Mononuclear cell (primary cell): Measurements from ENCODE around the gene SLC47A2. TPM values are rescaled to one million over a fixed set of nuclear protein-coding genes. Genes with fewer than 3 reads are reported as not detected.

Experiments used
- H3K27me3 ChIP-seq: 2 replicates; pipeline ENCODE4 v1.6.0; 2011; ENCODE audit warnings: low read length, control low read depth; ENCODE audit not compliant: insufficient read depth
- H3K4me1 ChIP-seq: 2 replicates; pipeline ENCODE4 v1.5.1; 2011; ENCODE audit warnings: mild to moderate bottlenecking, low read length, control low read depth; ENCODE audit not compliant: insufficient read depth
- H3K4me3 ChIP-seq: 2 replicates; pipeline ENCODE4 v1.5.1; 2011; ENCODE audit warnings: mild to moderate bottlenecking, low read length, moderate library complexity
- H3K9me3 ChIP-seq: 2 replicates; pipeline ENCODE4 v1.5.1; 2011; ENCODE audit warnings: low read depth, mild to moderate bottlenecking, control low read depth, low read length
- total RNA-seq: library from RNA; depleted of rRNA; stranded (reverse); fragments of >200 nt; gene quantifications from one replicate; pipeline ENCODE4 v1.2.3, GENCODE V29; 2012

SLC47A2 gene
- total RNA-seq, 1 donor = not detected

DNA sequence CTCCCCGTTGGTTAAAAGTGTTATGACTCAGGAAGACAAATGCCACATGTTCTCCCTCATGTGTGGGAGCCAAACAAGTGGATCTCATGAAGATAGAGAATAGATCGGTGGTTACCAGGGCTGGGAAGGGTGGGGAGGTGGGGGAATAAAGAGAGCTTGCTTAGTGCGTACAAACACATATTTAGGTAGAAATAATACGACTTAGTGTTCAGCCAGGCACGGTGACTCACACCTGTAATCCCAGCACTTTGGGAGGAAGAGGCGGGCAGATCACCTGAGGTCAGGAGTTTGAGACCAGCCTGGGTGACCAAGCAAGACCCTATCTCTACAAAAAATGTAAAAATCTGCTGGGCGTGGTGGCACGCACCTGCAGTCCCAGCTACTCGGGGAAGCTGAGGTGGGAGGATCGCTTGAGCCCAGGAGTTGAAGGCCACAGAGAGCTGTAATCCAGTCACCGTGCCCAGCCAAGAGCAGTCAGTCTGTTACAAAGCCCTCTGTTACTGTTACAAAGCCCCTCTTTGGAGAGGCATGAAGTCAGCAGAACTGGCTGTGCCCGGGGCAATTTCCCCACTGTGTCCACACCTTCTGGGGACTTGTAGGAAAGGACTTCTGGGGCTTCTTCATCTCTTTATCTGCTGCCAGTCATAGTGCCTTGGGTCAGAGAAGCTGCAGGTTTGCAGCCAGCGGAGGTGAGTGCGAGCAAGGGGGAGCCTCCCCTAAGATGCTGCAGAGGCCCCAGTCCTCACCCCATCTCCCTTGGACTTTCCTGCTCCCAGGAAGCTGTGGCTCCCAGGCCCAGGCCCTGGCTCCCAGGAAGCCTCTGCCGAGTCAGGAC lies 36.0 kb upstream of the SLC47A2 start:
- Histone ChIP-seq H3K27me3 (no peaks in the 10 kb centered on the region), H3K4me1 (peaks cover 14% of the 10 kb centered on the region), H3K4me3 (no peak overlapping the region), H3K9me3 (no peaks in the 10 kb centered on the region)

DNA sequence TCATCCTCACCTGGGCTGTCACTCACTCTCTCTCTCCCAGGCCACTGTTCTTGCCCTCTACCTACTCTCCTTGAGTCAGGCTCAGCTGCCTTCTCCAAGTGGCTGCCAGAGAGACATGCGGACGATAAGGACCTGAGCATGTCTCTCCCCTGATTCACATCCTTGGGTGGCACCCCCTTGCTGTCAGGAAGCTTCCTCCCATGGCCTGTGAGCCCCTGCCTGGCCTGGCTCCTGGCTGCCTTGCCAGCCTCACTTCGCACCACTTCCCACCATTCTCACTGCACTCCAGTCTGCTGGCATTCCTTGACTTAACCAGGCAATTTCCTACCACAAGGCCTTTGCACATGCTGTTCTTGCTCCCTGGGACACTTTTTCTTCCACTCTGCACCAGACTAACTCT lies 34.5 kb upstream of the SLC47A2 start:
- Histone ChIP-seq H3K4me3 (no peak overlapping the region), H3K27me3 (no peaks in the 10 kb centered on the region), H3K4me1 (peaks cover 14% of the 10 kb centered on the region), H3K9me3 (no peaks in the 10 kb centered on the region)

DNA sequence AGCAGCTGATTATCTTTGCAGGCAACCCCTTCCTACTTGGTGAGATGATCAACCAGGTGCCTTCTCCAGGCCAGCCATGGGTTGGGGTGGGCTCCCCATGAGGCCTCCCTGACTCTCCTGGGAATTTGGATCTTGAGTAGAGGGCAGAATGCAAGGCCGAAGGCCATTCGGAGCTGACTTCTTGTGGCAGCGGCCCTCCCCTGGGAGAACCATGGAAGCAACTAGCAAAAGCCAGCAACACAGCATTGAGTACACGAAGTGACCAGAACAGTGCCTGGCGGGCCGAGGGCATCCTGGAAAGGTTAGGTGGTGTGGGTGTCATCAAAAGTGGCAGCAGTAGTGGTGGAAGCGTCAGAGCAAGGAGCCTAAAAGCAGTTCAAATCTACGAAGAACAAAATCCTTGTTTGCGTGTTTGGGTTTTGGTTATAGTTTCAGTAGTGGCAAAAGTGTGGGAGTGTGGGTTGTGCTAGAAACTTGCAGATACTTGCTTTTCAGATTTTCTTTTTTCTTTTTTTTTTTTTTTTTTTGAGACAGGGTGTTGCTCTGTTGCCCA lies 33.7 kb upstream of the SLC47A2 start:
- no peak overlapping the region for H3K4me3 ChIP-seq
- H3K27me3 ChIP-seq = no peaks in the 10 kb centered on the region
- no peaks in the 10 kb centered on the region for H3K9me3 ChIP-seq
- peaks cover 19% of the 10 kb centered on the region for H3K4me1 ChIP-seq

DNA sequence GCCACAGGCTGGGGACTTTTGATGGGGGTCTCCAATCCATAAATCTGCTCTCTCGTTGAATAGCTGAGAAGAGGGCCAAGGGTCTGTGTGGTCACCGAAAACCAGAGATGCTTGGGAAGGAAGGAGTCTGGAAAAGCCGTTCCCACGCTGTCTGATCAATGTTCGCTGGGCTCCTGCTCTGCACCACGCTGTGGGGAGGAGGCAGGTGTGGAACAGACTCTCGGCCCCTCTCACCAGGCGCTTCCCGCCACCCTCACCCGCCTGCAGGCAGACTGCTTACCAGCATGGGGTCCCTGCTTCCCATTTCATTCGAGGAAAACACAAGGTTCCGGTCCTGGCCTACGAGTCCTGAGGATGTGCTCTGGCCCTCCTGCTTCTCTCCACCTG lies 32.4 kb upstream of the SLC47A2 start:
- Histone ChIP-seq H3K4me1 (peaks cover 22% of the 10 kb centered on the region), H3K27me3 (no peaks in the 10 kb centered on the region), H3K4me3 (no peak overlapping the region), H3K9me3 (no peaks in the 10 kb centered on the region)

DNA sequence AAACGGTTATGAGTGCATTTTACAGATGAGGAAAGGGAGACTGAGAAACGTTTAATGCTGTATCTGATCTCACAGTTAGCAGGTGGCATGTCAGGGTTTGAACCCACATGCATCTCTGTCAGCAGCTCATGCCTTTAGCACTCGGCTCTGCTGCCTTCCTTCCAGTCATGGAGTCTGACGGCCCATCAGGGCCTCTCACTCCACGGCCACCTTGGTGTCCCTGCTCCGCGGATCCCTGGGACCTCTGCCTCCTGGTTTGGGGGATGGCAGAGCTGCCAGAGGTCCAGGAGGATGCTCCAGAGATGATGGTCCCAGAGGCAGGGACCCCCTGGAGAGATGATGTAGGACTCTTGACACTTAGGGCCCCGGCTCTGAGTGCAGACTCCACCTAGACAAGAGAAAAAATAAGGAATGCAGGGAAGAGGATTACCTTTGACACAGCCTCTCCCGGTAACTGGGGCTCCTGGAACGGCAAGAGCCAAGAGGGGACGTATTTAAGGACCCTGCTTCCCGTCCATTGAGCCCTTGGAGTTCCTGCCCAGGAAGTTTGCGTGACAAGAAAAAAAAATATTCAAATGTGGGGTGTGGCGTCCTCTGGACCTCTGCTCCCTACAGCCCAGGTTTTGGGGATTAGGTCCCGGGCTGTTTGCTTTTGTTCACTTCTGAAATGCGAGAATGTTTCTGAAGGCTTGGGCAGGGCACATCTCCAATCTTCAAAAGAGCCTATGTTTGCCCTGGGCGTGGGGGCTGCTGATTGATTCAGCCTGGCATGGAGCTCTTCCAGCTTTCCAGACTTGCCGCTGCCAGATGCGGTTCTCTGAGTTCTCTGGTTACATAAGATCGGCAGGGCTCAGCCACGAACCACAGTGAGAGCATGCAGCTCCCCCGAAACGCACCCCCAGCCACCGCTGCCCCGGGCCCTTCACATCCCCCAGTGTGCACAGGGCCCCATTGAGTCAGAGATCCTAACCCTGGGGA lies 31.7 kb upstream of the SLC47A2 start, which contains the start of gene ALDH3A1:
Gene ALDH3A1, minus strand, starts transcription at position 470 of the 978 bp plus-strand sequence. CDS start 3,169 bp downstream, outside the sequence.
- peaks cover 16% of the 10 kb centered on the region for H3K4me1 ChIP-seq
- no peak within 1 kb of the TSS for H3K4me3 ChIP-seq
- no peaks in the 10 kb centered on the region for H3K9me3 ChIP-seq
- H3K27me3 ChIP-seq = no peaks in the 10 kb centered on the region

DNA sequence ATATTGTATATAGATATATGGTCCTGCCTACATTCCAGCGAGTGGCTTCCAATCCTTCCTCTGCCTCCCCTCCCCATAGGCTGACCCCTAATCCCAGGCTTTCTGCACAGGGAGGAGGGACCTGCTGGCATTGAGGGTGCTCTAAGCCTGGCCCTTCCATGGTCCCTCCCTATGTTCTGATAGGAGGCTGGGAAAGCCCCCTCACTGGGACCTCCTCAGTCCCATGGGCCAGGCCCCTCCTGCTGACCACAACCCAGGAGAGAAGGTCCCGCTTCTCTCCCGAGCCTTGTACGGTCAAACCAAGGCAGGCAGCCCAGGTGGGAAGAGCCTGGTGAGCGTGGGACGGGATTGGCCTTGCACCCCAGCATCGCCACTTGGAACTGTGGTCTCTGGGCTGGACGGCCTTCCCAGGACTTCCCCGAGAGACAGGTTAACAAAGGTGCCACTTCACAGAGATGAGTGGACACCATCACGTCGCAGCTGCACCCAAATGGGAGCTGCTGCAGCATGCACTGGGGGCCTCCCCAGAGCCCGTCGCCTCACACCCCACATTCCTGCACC lies 30.9 kb upstream of the SLC47A2 start:
- Histone ChIP-seq H3K4me3 (no peak overlapping the region), H3K4me1 (peaks cover 7% of the 10 kb centered on the region), H3K9me3 (no peaks in the 10 kb centered on the region), H3K27me3 (no peaks in the 10 kb centered on the region)

DNA sequence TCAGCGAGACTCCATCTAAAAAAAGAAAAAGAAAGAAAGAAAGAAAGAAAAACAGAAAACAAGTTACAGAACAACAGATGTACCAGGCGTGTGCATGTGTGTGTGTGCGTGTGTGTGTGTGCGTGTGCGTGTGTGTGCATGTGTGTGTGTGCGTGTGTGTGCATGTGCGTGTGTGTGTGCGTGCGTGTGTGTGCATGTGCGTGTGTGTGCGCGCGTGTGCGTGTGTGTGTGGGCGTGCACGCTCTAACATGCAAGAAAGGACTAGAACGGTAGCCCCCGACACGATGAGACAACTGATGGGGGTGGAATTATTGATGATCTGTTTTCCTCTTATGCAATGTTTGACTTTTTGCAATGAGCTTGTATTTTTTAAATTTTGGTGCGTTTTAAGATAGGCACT lies 30.1 kb upstream of the SLC47A2 start:
- Histone ChIP-seq H3K4me3 (no peak overlapping the region), H3K4me1 (peaks cover 7% of the 10 kb centered on the region), H3K27me3 (no peaks in the 10 kb centered on the region), H3K9me3 (no peaks in the 10 kb centered on the region)

DNA sequence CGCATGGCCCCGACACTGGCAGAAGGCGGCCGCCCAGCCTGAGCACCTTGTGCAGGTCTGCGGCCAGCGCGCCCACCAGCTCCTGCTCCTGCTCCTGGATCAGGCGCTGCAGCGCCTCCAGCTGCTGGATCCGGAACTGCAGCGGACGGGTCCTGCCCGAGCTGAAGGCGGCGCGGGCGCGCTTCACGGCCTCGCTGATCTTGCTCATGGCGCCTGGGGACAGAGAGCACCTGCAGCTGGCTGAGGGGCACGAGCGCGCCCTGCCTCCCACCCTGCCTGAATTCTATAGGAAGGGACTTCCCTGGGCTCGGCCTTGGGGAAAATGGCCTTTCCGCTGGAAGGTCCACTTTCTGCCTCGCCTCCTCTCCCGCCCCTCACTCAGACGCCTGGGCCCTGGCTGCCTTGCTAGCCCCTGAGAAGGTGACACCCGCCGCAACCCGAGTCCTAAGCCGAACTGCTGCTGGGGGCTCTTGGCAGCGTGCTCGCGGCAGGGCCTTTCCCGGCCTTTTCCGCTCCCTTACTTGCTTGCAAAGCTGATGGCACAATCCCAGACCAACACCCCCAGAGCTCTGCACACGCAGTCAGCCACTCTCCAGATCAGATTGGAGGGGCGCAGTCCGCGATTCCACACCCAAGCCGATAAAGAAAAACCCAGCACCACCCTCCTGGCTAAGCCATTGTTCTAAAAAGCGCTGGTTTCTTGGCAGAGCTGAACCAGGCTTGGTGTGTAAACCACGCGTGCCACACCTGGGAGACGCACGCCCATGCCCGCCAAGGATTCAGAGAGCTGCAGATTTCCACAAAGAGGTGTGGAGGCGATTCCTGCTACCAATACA lies 28.8 kb upstream of the SLC47A2 start:
- Histone ChIP-seq H3K27me3 (no peaks in the 10 kb centered on the region), H3K4me3 (no peak overlapping the region), H3K9me3 (no peaks in the 10 kb centered on the region), H3K4me1 (peaks cover 7% of the 10 kb centered on the region)

DNA sequence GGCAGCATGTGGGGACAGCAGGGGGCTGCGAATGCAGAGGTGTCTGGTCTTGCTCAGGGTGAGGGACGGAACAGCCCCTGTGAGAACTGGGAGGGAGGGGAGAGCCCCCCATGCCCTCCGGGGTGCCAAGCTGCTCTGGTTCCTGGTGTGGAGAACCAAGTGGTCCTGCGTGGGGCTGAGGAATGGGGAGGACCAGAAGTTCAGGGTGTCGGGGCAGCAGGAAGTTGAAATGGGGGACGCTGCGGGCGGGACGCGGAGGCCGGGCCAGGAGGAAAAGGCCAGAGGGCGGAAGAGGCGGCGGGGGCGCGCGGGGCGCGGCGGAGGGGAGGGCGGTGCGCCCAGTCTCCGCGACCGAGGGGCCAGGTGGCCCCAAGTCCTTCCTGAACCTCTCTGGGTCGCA lies 28.1 kb upstream of the SLC47A2 start:
- peaks cover 7% of the 10 kb centered on the region for H3K4me1 ChIP-seq
- H3K4me3 ChIP-seq = no peak overlapping the region
- H3K9me3 ChIP-seq = no peaks in the 10 kb centered on the region
- H3K27me3 ChIP-seq = no peaks in the 10 kb centered on the region

DNA sequence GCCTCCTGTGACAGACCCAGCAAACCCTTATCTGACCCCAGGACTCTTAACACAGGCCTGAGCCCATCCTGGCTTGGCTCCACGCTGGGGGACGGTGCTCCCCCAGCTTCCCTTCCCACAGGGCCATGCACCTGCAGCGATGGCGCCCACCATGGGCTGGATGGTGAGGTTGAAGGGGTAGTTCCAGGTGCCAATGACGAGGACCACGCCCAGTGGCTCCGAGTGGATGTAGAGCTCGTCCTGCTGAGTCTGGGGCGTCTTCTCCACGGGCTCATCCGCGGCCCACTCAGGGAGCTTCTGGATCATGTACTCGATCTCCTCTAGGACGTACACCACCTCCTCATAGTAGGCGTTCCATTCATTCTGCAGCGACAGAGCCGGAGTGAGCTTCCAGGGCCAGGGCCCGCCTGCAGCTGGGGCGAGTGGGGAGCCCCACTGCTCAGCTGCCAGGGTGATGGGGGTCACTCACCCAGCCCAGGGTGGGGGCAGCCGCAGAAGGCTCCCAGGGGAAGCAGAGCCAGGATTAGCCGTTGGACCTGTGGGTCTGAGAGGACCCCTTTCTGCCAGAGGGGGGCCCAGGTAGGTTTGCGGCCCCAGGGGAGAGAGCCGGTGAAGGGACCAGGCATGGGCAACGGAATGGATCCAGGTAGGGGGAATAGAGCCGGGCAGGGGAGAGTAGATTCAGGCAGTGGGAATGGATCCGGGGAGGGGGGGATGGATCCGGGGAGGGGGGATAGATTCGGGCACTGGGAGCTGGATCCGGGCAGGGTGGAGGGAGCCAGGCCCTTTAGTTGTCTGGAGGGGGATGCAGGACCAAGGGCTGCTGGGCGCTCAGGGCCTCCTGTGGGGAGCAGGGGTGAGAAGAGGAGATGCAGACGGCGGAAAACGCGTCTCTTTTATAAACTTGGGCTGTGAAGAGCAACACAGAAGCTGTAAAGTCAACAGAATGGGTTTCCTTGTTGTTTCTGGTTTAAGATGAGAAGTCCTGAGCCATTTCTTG lies 27.0 kb upstream of the SLC47A2 start:
- no peaks in the 10 kb centered on the region for H3K9me3 ChIP-seq
- peaks cover 7% of the 10 kb centered on the region for H3K4me1 ChIP-seq
- H3K4me3 ChIP-seq = no peak overlapping the region

DNA sequence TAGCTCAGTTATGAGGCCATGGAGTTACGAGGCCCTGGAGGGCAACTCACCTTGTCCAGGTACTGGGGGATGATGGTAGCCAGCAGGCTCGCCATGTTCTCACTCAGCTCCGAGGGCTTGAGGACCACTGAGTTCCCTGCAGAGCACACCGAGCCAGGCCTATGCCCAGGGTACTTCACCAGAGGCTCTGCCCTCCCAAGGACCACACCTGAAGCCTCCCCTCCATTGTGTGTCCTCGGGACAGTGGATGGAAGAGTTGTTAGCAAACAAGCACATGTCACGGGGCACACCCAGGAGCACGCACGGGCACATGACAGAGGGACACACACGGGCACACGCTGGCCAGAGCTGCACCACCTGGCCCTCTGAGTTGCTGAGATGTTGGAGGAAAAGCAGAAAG lies 26.1 kb upstream of the SLC47A2 start:
- Histone ChIP-seq H3K27me3 (no peaks in the 10 kb centered on the region), H3K4me1 (peaks cover 7% of the 10 kb centered on the region), H3K4me3 (no peak overlapping the region)

More for the DNA sequence above, 27.0 kb upstream of the SLC47A2 start:
- H3K27me3 ChIP-seq = no peaks in the 10 kb centered on the region

DNA sequence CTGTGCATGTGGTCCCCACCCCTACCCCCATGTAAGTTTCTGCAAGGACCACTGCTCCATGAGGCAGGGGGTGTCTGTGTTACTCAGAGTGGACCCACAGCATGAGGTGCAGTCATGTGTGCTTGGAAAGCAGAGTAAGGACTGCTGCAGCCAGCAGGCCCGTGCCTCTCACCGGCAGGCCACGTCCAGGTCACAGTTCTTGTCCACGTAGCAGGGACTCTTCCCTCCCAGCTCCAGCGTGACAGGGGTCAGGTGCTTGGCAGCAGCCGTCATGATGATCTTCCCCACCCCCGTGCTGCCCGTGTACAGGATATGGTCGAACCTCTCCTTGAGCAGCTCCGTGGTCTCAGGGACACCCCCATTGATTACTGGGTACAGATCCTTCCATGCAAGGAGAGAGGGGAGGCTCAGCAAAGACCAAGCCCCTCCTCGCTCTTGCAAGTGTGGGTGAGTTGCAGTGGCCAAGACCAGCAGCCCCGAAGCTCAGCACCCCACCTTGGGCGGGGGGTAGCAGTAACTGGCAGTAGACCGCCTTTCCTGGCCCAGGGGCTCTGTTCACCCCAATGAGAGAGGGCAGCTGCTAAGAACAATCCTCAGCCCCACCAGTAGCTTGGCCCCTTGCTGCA lies 25.6 kb upstream of the SLC47A2 start:
- H3K4me1 ChIP-seq = peaks cover 7% of the 10 kb centered on the region
- no peaks in the 10 kb centered on the region for H3K9me3 ChIP-seq
- no peaks in the 10 kb centered on the region for H3K27me3 ChIP-seq
- H3K4me3 ChIP-seq = no peak overlapping the region

More for the DNA sequence above, 26.1 kb upstream of the SLC47A2 start:
- no peaks in the 10 kb centered on the region for H3K9me3 ChIP-seq

DNA sequence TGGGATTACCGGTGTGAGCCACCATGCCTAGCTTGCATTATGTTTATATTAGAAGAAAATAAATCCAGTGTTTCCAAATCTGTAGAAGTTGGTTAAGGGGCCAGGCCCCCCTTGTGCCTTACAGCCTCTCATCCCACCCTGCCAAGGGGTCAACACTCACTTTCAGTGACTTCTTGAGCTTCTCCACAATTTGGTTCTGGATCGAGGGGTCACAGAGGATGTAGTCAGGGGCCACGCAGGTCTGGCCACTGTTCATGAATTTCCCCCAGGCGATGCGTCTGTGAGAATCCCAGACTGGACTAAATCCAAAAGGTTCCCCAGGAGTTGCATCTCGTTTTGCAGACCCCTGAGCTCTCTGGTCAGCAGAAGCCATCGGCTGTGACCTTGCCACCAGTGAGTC lies 24.5 kb upstream of the SLC47A2 start:
- H3K4me1 ChIP-seq = peaks cover 7% of the 10 kb centered on the region
- no peaks in the 10 kb centered on the region for H3K27me3 ChIP-seq
- H3K9me3 ChIP-seq = no peaks in the 10 kb centered on the region
- no peak overlapping the region for H3K4me3 ChIP-seq
